Neural progenitor cell (in vitro differentiated cells): ENCODE measurements around the gene SMPD1.

Source experiments
- CTCF ChIP-seq: fragments of 200-600 bp; sonication (generic); IDR thresholded peaks from 2 replicates; pipeline ENCODE4 v1.5.1; 2017; ENCODE audit warnings: antibody characterized with exemption, mild to moderate bottlenecking
- EZH2phosphoT487 ChIP-seq: fragments of 200-600 bp; sonication (generic); IDR thresholded peaks from 2 replicates; pipeline ENCODE4 v1.6.1; 2017; ENCODE audit warnings: antibody characterized with exemption

GRCh38 chr11:6406370-6406769 is 16.1 kb downstream of the SMPD1 start:
- TF ChIP-seq CTCF (no peak), EZH2phosphoT487 (no peak)
